Lower leg skin (tissue), 3 donors: Measurements from ENCODE around the gene AP1S1.

Experiments
- CTCF ChIP-seq, 3 donors: fragments of 450-650 bp; IDR thresholded peaks; one replicate each; pipeline ENCODE4 v1.5.1; 2016; ENCODE audit warnings: antibody characterized with exemption in 3 of 3, mild to moderate bottlenecking in 3 of 3, moderate library complexity in 2 of 3
- POLR2A ChIP-seq, 2 donors: fragments of 450-650 bp; IDR thresholded peaks; one replicate each; pipeline ENCODE4 v1.6.1; 2016 to 2017; ENCODE audit warnings: antibody characterized with exemption in 2 of 2, mild to moderate bottlenecking in 1 of 2, moderate library complexity in 1 of 2

DNA sequence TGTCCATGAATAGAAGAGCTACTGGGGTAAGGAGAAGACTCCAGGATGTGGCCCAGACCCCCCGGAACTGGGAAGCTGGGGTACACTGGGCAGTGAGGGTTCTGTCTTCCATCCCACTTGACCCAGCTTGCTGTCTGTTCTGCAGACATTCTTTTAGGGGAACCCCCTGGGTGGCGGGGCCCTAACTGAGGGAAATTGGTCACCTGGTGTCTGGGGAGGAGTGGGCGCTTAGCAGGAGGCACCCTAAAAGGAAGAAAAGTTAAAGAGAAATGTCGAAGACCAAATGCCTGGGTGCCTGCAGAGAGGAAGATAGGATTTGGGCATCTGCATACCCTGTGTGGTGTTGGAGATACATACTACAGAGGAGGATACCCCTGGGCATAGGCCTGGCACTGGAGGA is 1.0 kb downstream of the AP1S1 start:
- TF ChIP-seq CTCF (IDR thresholded peaks at IDR 0.05): no peak
- TF ChIP-seq POLR2A (IDR thresholded peaks at IDR 0.05): no peak
